ENCODE results near the gene CCBE1. TPM values are rescaled to one million over a fixed set of nuclear protein-coding genes. Genes with fewer than 3 reads are reported as not detected.
A peak's percentile ranks its signal among the peaks of the same experiment; 100 is the strongest.

Gene CCBE1
- total and polyA plus RNA-seq, 5 donors = 0.48 to 3.5 (median 1.1) TPM

DNA sequence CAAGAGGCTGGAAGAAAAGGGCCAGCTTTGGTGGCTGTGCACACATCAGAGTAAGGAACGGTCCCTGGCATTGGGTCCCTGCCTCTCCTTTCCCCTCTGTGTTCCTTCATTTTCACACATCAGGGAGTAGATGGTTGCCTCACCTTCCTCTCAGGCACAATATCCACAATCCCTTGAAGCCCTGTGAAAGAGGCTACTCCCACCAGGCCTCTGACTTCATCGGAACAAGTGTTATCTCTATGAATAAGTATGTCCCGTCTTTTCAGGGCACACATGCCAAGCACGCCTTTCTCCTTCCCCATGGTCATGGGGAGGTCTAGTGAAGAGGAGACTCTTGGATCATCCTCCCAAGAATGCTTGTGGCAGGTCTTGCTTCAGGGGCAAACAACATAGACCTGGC is 277.0 kb downstream of the CCBE1 start:
- Histone ChIP-seq H3K9me3 (ENCODE audit: control insufficient read depth, low read length) (no peaks in the 10 kb centered on the region), H3K27me3 (ENCODE audit: control insufficient read depth, insufficient read depth) (no peaks in the 10 kb centered on the region), H3K4me3 (ENCODE audit: low read length) (no peak overlapping the region), H3K27ac (ENCODE audit: low read length) (no peak overlapping the region), H3K4me1 (ENCODE audit: control insufficient read depth, insufficient read depth, low read length) (no peaks in the 10 kb centered on the region)
- no peak for DNase-seq
- WGBS = 50% methylated on average over 4 of the region's 4 CpGs
- ATAC-seq = peak in 1 of 2 donors; percentile 32
- intact Hi-C loops (cut with DNase I) = no loop called here

DNA sequence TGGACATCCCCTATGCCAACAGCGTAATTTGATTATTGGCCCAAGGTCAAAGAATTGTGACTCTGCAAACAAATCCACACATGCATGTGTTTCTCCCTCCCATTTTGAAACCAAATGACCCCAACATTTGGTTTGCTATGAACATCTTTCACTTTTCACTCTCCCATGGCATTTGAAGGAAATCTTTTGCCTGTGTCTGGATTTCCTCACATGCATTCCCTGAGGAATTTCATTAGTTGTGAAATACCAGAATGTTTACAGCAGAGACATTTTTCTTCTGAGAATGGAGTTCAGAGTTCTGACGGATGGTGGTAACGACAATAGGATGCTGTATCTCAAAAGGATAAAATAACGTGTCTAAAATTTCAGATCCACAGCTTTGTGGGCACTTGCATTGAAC is 277.8 kb downstream of the CCBE1 start:
- Histone ChIP-seq H3K9me3 (ENCODE audit: control insufficient read depth, low read length) (no peaks in the 10 kb centered on the region), H3K4me1 (ENCODE audit: control insufficient read depth, insufficient read depth, low read length) (no peaks in the 10 kb centered on the region), H3K27me3 (ENCODE audit: control insufficient read depth, insufficient read depth) (no peaks in the 10 kb centered on the region), H3K27ac (ENCODE audit: low read length) (no peak overlapping the region), H3K4me3 (ENCODE audit: low read length) (no peak overlapping the region)
- intact Hi-C loops (cut with DNase I) = no loop called here
- DNase-seq (no peak), ATAC-seq (peak; percentile 21 to 55)
- 30% methylated on average over 4 of the region's 4 CpGs for WGBS

DNA sequence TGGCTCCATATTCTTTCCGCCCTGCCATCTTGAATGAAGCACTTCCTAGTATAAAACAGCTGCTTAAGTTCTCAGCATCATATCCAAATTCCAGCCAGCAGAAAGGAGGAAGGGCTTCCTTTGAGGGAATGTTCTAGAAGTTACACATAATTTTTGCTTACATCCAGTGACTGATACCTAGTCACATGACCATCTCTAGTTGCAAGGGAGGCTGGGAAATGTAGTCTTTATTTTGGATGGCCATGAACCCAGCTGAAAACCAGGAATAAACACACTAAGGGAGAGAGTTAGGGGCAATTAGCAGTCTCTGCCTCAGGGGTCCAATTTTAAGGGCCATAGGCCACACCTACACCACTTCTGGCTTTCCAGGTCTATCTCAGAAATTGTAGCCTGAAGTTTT is 280.4 kb downstream of the CCBE1 start:
- no peaks in the 10 kb centered on the region for H3K27me3 ChIP-seq (ENCODE audit: control insufficient read depth, insufficient read depth)
- intact Hi-C loops (cut with DNase I) = no loop called here
- 93% methylated on average over 1 of the region's 1 CpG for WGBS
- H3K9me3 ChIP-seq (ENCODE audit: control insufficient read depth, low read length) = no peaks in the 10 kb centered on the region
- no peak for ATAC-seq
- H3K27ac ChIP-seq (ENCODE audit: low read length) = no peak overlapping the region
- no peaks in the 10 kb centered on the region for H3K4me1 ChIP-seq (ENCODE audit: control insufficient read depth, insufficient read depth, low read length)
- H3K4me3 ChIP-seq (ENCODE audit: low read length) = no peak overlapping the region
- DNase-seq = no peak

DNA sequence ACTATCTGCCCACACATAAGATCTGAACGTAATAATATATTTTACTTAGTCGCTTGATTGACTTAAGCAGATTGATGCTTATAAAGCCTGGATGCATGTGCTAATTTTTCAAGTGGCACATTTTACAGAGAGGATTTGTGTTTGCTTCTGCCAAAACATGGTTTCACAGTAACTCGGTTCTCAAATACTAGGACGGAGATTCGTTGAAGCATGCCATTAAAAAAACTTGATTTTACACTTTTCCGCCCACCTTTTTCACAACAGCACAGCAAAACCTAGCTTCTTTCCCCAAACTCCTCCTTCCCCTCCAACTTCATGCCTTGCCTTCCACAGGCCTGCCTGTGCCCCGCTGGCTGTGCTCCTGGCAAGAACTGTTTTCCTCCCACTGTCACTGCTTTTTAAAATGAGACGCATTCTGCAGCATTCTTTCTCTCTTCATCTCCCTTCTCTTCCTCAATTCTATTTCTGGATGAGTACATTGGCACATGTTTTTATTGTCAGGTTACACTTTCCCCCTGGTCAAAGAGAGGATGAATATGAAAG is 283.0 kb downstream of the CCBE1 start:
- Histone ChIP-seq H3K4me1 (ENCODE audit: control insufficient read depth, insufficient read depth, low read length) (no peaks in the 10 kb centered on the region), H3K4me3 (ENCODE audit: low read length) (no peak overlapping the region), H3K27ac (ENCODE audit: low read length) (no peak overlapping the region), H3K27me3 (ENCODE audit: control insufficient read depth, insufficient read depth) (no peaks in the 10 kb centered on the region), H3K9me3 (ENCODE audit: control insufficient read depth, low read length) (no peaks in the 10 kb centered on the region)
- ATAC-seq (no peak), DNase-seq (no peak)
- intact Hi-C loops (cut with DNase I) = no loop called here
- WGBS = 69% methylated on average over 8 of the region's 8 CpGs

DNA sequence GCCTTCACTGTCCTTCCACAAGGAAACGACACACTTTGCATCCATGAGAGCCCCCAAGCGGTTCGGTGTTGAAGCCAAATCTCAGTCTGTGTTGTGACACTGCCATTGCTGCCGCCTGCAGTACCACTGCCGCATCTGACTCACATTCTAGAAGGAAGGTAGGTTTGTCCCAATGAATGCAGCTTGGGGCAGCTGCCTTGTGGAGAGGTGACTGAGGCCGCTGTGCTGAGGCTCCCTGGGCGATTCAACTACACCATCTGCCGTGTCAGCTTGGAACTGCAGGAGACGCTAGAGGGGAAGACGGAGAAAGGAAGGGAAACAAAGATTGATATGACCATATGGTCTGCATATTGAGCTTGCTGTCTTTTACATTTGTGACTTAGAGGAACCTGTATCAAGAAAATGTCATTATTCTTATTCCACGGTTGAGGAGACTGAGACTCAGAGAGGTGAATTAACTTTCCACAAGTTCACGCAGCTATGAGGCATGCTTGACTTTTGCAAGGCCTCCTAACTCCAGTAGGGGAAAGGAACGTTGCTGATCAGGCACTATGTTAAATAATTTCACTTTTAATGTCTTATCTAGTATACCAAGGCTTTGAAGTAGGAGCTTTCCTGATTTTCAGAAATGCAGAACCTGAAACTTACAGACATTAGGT is 294.7 kb downstream of the CCBE1 start:
- H3K4me1 ChIP-seq (ENCODE audit: control insufficient read depth, insufficient read depth, low read length) = no peaks in the 10 kb centered on the region
- no peak overlapping the region for H3K27ac ChIP-seq (ENCODE audit: low read length)
- 15% methylated on average over 13 of the region's 13 CpGs for whole genome bisulfite sequencing
- DNase-seq (peak; percentile 56 to 76 (median 75)), ATAC-seq (peak; percentile 89 to 93)
- no peak overlapping the region for H3K4me3 ChIP-seq (ENCODE audit: low read length)
- H3K9me3 ChIP-seq (ENCODE audit: control insufficient read depth, low read length) = no peaks in the 10 kb centered on the region
- no peaks in the 10 kb centered on the region for H3K27me3 ChIP-seq (ENCODE audit: control insufficient read depth, insufficient read depth)
- intact Hi-C loops (cut with DNase I) = loop anchor here (5.0 to 10.0 kb wide), 3 partner anchors 95 to 158 kb away; no protein-coding TSS in a partner anchor

DNA sequence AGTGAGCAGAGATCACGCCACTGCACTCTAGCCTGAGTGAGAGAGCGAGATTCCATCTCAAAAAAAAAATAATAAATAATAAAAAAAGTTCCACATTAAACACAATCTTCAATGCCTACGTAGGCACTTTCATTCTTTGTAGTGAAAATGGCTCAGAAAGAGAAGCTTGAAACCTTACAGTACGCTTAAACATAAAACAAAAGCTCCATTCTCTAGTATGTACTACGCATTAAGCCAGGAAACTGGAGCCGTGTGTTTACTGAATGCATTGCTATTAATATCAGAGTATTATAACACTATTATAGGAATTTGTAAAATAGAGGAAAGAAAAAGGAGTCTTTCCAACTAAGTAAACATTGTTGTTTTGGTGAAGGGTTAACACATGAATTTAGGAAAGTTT is 296.8 kb downstream of the CCBE1 start:
- DNase-seq (no peak), ATAC-seq (no peak)
- no peak overlapping the region for H3K27ac ChIP-seq (ENCODE audit: low read length)
- H3K4me1 ChIP-seq (ENCODE audit: control insufficient read depth, insufficient read depth, low read length) = no peaks in the 10 kb centered on the region
- no peaks in the 10 kb centered on the region for H3K9me3 ChIP-seq (ENCODE audit: control insufficient read depth, low read length)
- intact Hi-C loops (cut with DNase I) = loop anchor here (5.0 to 10.0 kb wide), 3 partner anchors 93 to 156 kb away; no protein-coding TSS in a partner anchor
- H3K27me3 ChIP-seq (ENCODE audit: control insufficient read depth, insufficient read depth) = no peaks in the 10 kb centered on the region
- no peak overlapping the region for H3K4me3 ChIP-seq (ENCODE audit: low read length)
- WGBS = 84% methylated on average over 6 of the region's 6 CpGs

DNA sequence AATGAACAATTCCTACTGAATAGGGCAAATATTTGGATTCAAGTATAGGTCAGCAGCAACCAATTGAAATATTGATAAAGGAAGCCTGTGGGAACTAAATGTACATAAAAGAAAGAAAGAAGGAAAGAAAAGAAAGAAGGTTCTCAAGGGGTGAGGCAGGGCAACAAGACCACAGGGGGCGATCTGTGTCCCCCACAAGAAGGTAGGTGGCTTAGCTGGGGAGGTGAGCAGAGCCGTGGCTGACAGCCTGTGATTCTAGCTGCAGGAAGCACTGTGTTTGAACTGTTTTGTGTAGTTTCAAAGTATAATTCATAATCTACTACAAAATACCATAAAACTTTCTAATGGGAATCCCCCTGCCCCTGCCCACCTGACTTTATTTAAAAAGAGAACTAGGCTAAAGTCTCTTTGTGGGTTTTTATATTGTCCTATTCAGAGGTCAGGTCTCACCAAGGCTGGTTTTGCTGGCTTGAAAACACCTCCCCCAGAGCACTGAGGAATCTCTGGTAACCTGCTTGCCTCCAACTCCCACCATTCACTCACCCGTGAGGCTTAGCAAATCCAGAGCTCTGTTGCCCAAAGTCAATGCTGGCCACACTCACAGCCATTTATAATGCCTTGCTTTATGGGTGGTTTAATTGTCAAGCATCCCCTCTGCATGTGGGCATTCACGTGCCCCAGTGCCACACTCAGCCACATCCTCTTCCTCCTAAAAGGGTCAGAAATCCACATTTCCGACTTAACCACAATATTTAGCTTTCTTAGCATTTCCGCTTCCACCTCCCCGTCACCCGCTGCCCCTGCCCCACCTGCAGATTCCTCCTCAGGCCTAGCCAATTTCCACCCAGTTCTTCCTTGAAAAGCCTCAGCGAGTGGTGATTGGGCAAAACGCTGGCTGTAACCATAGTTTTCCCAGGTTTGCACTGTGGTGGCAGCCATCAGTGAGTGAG is 301.7 kb downstream of the CCBE1 start:
- DNase-seq (no peak), ATAC-seq (no peak)
- Histone ChIP-seq H3K27ac (ENCODE audit: low read length) (no peak overlapping the region), H3K4me3 (ENCODE audit: low read length) (no peak overlapping the region), H3K9me3 (ENCODE audit: control insufficient read depth, low read length) (no peaks in the 10 kb centered on the region), H3K4me1 (ENCODE audit: control insufficient read depth, insufficient read depth, low read length) (no peaks in the 10 kb centered on the region), H3K27me3 (ENCODE audit: control insufficient read depth, insufficient read depth) (no peaks in the 10 kb centered on the region)
- WGBS = 69% methylated on average over 10 of the region's 10 CpGs
- intact Hi-C loops (cut with DNase I) = loop anchor here in 1 of 4 donors (10.0 kb wide), 1 partner anchor 151 kb away; no protein-coding TSS in a partner anchor

DNA sequence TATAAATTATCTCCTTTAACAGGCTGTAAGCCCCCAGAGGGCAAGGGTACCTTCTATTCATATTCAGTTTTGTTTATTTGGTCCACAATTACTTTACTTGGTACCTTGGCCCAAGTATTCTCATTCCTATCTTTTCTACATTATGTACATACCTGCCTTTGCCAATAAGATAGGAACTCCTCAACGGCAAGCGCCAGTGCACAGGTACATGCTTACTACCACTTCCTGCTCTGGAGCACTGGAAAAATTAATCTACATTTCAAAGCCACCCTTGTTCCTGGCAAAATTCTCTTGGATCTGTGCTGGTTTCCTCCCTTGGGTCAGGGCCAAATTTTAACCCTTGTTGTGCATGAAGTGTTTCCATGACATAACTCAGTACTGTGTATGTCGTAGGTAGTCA is 303.8 kb downstream of the CCBE1 start:
- Histone ChIP-seq H3K4me3 (ENCODE audit: low read length) (no peak overlapping the region), H3K4me1 (ENCODE audit: control insufficient read depth, insufficient read depth, low read length) (no peaks in the 10 kb centered on the region), H3K27me3 (ENCODE audit: control insufficient read depth, insufficient read depth) (no peaks in the 10 kb centered on the region), H3K27ac (ENCODE audit: low read length) (no peak overlapping the region), H3K9me3 (ENCODE audit: control insufficient read depth, low read length) (no peaks in the 10 kb centered on the region)
- 53% methylated on average over 3 of the region's 3 CpGs for WGBS
- intact Hi-C loops (cut with DNase I) = loop anchor here in 1 of 4 donors (10.0 kb wide), 1 partner anchor 149 kb away; no protein-coding TSS in a partner anchor
- ATAC-seq (no peak), DNase-seq (no peak)

DNA sequence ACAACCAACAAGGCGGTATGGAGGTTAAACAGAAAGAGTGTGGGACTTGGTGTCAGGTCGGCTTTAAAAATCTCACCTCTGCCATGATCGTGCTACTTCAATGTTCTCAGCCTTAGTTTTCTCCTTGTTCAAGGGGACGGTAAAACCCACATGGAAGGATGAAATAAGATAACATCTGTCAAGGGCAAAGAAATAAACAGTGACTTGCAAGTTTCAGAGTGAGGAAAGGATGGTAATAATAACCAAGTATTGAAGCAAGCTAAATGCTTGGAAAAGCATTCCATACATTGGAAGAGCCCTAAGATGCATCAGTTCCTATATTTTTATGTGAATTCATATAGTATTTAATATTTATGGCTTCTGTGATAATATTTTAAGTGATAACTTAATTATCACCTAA is 308.4 kb downstream of the CCBE1 start:
- 80% methylated on average over 4 of the region's 4 CpGs for WGBS
- ATAC-seq = no peak
- intact Hi-C loops (cut with DNase I) = no loop called here
- no peak overlapping the region for H3K27ac ChIP-seq (ENCODE audit: low read length)
- no peaks in the 10 kb centered on the region for H3K27me3 ChIP-seq (ENCODE audit: control insufficient read depth, insufficient read depth)
- no peak for DNase-seq
- no peaks in the 10 kb centered on the region for H3K9me3 ChIP-seq (ENCODE audit: control insufficient read depth, low read length)
- no peaks in the 10 kb centered on the region for H3K4me1 ChIP-seq (ENCODE audit: control insufficient read depth, insufficient read depth, low read length)
- no peak overlapping the region for H3K4me3 ChIP-seq (ENCODE audit: low read length)

DNA sequence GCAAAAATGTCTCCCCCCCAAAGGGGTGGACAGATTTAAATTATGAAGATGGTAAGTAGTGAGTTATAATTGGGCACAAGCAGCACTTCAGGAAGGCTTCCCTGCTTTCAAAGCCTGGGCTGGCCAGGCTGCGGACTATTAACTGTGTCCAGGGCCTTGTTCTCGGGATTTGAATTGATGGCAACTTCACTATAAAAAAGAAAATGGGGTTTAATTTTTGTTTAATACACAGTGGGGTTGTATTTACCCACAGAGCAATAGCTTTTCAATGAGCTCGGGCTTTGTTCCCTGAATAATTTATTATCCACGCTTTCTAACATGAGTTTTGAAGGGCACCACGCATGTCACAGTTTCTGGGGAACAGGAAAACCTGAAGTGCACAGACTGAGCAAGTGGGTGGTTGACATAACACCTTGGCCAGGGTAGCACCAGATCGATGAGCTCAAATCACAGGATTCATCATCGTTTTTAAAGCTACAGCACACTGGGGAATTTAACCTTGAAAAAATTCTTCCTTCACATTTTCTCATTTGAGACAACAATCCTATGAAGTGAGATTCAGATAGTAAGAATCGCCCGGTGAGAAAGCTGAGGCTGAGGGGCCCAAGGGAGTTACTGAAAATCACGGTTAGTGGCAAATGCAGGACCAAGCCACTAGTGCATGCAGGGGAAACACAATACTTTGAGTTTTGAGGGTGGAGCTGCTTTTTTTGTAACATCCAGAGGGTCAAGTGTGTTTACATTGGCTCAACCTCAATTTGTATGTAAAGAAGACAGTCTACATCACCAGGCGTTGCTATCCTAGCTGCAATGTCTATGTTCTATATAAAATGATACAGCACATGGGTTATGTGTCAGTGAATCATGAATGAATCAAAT is 309.3 kb downstream of the CCBE1 start:
- no peak overlapping the region for H3K27ac ChIP-seq (ENCODE audit: low read length)
- no peak overlapping the region for H3K4me3 ChIP-seq (ENCODE audit: low read length)
- no peaks in the 10 kb centered on the region for H3K27me3 ChIP-seq (ENCODE audit: control insufficient read depth, insufficient read depth)
- H3K9me3 ChIP-seq (ENCODE audit: control insufficient read depth, low read length) = no peaks in the 10 kb centered on the region
- WGBS = 74% methylated on average over 11 of the region's 11 CpGs
- no peak for DNase-seq
- ATAC-seq = no peak
- no peaks in the 10 kb centered on the region for H3K4me1 ChIP-seq (ENCODE audit: control insufficient read depth, insufficient read depth, low read length)
- intact Hi-C loops (cut with DNase I) = no loop called here
